DOHH2 (cell line): ENCODE results near the gene MNT.

Experiments
- H3F3A ChIP-seq: fragments of 200-600 bp; sonication (generic), shearing (Covaris generic); 2 replicates; pipeline ENCODE4 v1.6.0; 2016; ENCODE audit warnings: antibody characterized with exemption, mild to moderate bottlenecking; ENCODE audit not compliant: control insufficient read depth, insufficient read depth
- H3K27ac ChIP-seq: fragments of 200-600 bp; sonication (generic); 2 replicates; pipeline ENCODE4 v1.5.1; 2014; ENCODE audit warnings: low read depth, mild to moderate bottlenecking, low read length, moderate library complexity
- H3K27me3 ChIP-seq: fragments of 200-600 bp; sonication (generic); 2 replicates; pipeline ENCODE4 v1.6.1; 2014; ENCODE audit warnings: mild to moderate bottlenecking, low read length, mixed read lengths; ENCODE audit not compliant: control insufficient read depth
- H3K36me3 ChIP-seq: fragments of 200-600 bp; sonication (generic); 2 replicates; pipeline ENCODE4 v1.6.1; 2014; ENCODE audit warnings: mild to moderate bottlenecking, low read length, moderate library complexity, mixed read lengths; ENCODE audit not compliant: control insufficient read depth
- H3K4me1 ChIP-seq: fragments of 200-600 bp; sonication (generic); 2 replicates; pipeline ENCODE4 v1.6.1; 2014; ENCODE audit warnings: mild to moderate bottlenecking, low read length, mixed read lengths; ENCODE audit not compliant: control insufficient read depth
- H3K4me2 ChIP-seq: fragments of 200-600 bp; sonication (generic); 2 replicates; pipeline ENCODE4 v1.6.0; 2014; ENCODE audit warnings: mild to moderate bottlenecking, low read length, moderate library complexity
- H3K4me3 ChIP-seq: fragments of 200-600 bp; sonication (generic); 2 replicates; pipeline ENCODE4 v1.5.1; 2014; ENCODE audit warnings: mild to moderate bottlenecking, low read length, mixed read lengths
- H3K79me2 ChIP-seq: fragments of 200-600 bp; sonication (generic); 2 replicates; pipeline ENCODE4 v1.6.1; 2014; ENCODE audit warnings: mild to moderate bottlenecking, low read length, mixed read lengths; ENCODE audit not compliant: control insufficient read depth
- H3K9me2 ChIP-seq: fragments of 200-600 bp; sonication (generic); replicated peaks from 2 replicates; pipeline ENCODE4 v1.6.1; 2014; ENCODE audit warnings: mild to moderate bottlenecking, low read length, mixed read lengths; ENCODE audit not compliant: control insufficient read depth
- H3K9me3 ChIP-seq: fragments of 200-600 bp; sonication (generic); 2 replicates; pipeline ENCODE4 v1.6.1; 2014; ENCODE audit warnings: antibody characterized with exemption, low read length, mixed read lengths; ENCODE audit not compliant: control insufficient read depth, insufficient read depth
- H4K20me1 ChIP-seq: fragments of 200-600 bp; sonication (generic); 2 replicates; pipeline ENCODE4 v1.6.0; 2014; ENCODE audit warnings: low read depth, mild to moderate bottlenecking, antibody characterized with exemption, low read length, moderate library complexity; ENCODE audit not compliant: control insufficient read depth, insufficient read depth
- EZH2phosphoT487 ChIP-seq: fragments of 200-600 bp; sonication (generic); IDR thresholded peaks from 2 replicates; pipeline ENCODE4 v1.6.1; 2017; ENCODE audit warnings: borderline replicate concordance, mild to moderate bottlenecking, antibody characterized with exemption, low read length, moderate library complexity, mixed read lengths
- TF ChIP-seq, protein P1 (sequence below): fragments of 200-600 bp; sonication (generic); IDR thresholded peaks from one replicate; pipeline ENCODE4 v1.5.1; 2014; ENCODE audit warnings: antibody characterized with exemption, mild to moderate bottlenecking, low read depth, low read length; ENCODE audit not compliant: poor library complexity, severe bottlenecking

The MNT gene

GRCh38 chr17:2363851-2364762 lies 36.8 kb downstream of the MNT start:
- no peak overlapping the region for H3K4me3 ChIP-seq
- H3K9me2 ChIP-seq: no peaks in the 10 kb centered on the region
- no peaks in the 10 kb centered on the region for H3K36me3 ChIP-seq
- H3K27ac ChIP-seq: no peak overlapping the region
- no peaks in the 10 kb centered on the region for H3K9me3 ChIP-seq
- H3F3A ChIP-seq: no peaks in the 10 kb centered on the region
- H3K79me2 ChIP-seq: no peaks in the 10 kb centered on the region
- TF ChIP-seq, protein P1, sequence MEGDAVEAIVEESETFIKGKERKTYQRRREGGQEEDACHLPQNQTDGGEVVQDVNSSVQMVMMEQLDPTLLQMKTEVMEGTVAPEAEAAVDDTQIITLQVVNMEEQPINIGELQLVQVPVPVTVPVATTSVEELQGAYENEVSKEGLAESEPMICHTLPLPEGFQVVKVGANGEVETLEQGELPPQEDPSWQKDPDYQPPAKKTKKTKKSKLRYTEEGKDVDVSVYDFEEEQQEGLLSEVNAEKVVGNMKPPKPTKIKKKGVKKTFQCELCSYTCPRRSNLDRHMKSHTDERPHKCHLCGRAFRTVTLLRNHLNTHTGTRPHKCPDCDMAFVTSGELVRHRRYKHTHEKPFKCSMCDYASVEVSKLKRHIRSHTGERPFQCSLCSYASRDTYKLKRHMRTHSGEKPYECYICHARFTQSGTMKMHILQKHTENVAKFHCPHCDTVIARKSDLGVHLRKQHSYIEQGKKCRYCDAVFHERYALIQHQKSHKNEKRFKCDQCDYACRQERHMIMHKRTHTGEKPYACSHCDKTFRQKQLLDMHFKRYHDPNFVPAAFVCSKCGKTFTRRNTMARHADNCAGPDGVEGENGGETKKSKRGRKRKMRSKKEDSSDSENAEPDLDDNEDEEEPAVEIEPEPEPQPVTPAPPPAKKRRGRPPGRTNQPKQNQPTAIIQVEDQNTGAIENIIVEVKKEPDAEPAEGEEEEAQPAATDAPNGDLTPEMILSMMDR: no peak
- TF ChIP-seq EZH2phosphoT487: no peak
- H4K20me1 ChIP-seq: no peaks in the 10 kb centered on the region
- no peak overlapping the region for H3K4me2 ChIP-seq
- H3K4me1 ChIP-seq: no peaks in the 10 kb centered on the region
- no peaks in the 10 kb centered on the region for H3K27me3 ChIP-seq

DNA sequence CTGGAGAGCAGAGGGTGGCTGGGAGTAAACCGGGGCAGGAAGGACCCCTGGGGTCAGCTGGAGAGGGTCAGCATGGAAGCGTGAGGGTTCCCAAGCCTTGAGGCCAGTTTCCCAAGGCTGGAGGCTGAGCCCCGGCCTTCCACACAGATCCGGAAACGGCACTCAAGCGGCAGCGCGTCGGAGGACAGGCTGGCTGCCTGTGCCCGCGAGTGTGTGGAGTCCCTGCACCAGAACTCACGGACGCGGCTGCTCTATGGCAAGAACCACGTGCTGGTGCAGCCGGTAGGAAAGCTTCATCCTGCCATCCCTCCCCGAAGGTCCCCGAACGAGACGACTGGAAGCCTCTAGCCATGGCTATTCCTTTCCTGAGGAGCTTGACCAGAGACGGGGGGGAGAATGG lies 37.5 kb downstream of the MNT start:
- no peak overlapping the region for H3K27ac ChIP-seq
- no peaks in the 10 kb centered on the region for H3K79me2 ChIP-seq
- H3K9me3 ChIP-seq: no peaks in the 10 kb centered on the region
- H4K20me1 ChIP-seq: no peaks in the 10 kb centered on the region
- no peak overlapping the region for H3K4me2 ChIP-seq
- no peaks in the 10 kb centered on the region for H3K36me3 ChIP-seq
- H3K9me2 ChIP-seq: no peaks in the 10 kb centered on the region
- no peaks in the 10 kb centered on the region for H3F3A ChIP-seq
- no peaks in the 10 kb centered on the region for H3K4me1 ChIP-seq
- no peak for TF ChIP-seq EZH2phosphoT487
- TF ChIP-seq, protein P1: no peak
- no peaks in the 10 kb centered on the region for H3K27me3 ChIP-seq
- no peak overlapping the region for H3K4me3 ChIP-seq

GRCh38 chr17:2362881-2363280 lies 38.0 kb downstream of the MNT start:
- H3K79me2 ChIP-seq: no peaks in the 10 kb centered on the region
- no peak overlapping the region for H3K4me2 ChIP-seq
- H3F3A ChIP-seq: no peaks in the 10 kb centered on the region
- no peaks in the 10 kb centered on the region for H3K27me3 ChIP-seq
- no peaks in the 10 kb centered on the region for H3K9me2 ChIP-seq
- no peaks in the 10 kb centered on the region for H3K4me1 ChIP-seq
- TF ChIP-seq EZH2phosphoT487: no peak
- TF ChIP-seq, protein P1: no peak
- no peaks in the 10 kb centered on the region for H4K20me1 ChIP-seq
- H3K27ac ChIP-seq: no peak overlapping the region
- no peak overlapping the region for H3K4me3 ChIP-seq
- no peaks in the 10 kb centered on the region for H3K36me3 ChIP-seq
- H3K9me3 ChIP-seq: no peaks in the 10 kb centered on the region
